HT1080 (cell line): ENCODE measurements around the gene EBF4. TPM values are rescaled to one million over a fixed set of nuclear protein-coding genes. Genes with fewer than 3 reads are reported as not detected.

Source experiments
- DNase-seq: peaks from one replicate; pipeline ENCODE4 v3.0.0-alpha.2; 2015; ENCODE audit warnings: low read depth
- polyA plus RNA-seq, 2 experiments: library from polyadenylated mRNA; depleted of rRNA; stranded (reverse); fragments of >200 nt; gene quantifications; 2 replicates each; pipeline ENCODE4 v1.2.3, GENCODE V29; 2015
- total RNA-seq: library from RNA; depleted of rRNA; stranded (reverse); fragments of >200 nt; shearing (Covaris generic); gene quantifications from 2 replicates; pipeline ENCODE4 v1.2.3, GENCODE V29; 2014; rRNA removed

EBF4 gene
- not detected in 2 replicates for total RNA-seq
- 0.12 TPM in 1 of 2 replicates, not detected in the other for polyA plus RNA-seq (2015; cell fraction: cytosol; rRNA removed)
- 0.16 TPM in 1 of 2 replicates, not detected in the other for polyA plus RNA-seq (2015; cell fraction: nucleus; rRNA removed)

- DNase-seq, result no peak
These were observed at the start of gene EBF4 for GRCh38 chr20:2692036-2692885. EBF4 (plus strand) TSS chr20:2692780; CDS start chr20:2693646, 866 bp downstream.

GRCh38 chr20:2643708-2644107 is 48.9 kb upstream of the EBF4 start:
- DNase-seq, result no peak

GRCh38 chr20:2651772-2652723 is 40.5 kb upstream of the EBF4 start, which contains the start of gene NOP56:
NOP56 (plus strand) TSS chr20:2652632; CDS start chr20:2652661, 29 bp downstream.
- peak; percentile 87 for DNase-seq

- DNase-seq, result no peak
These were observed 39.6 kb upstream of the EBF4 start for GRCh38 chr20:2652724-2653555.

GRCh38 chr20:2653556-2654383 is 38.8 kb upstream of the EBF4 start:
- DNase-seq, result no peak

GRCh38 chr20:2654384-2654822 is 38.2 kb upstream of the EBF4 start:
- no peak for DNase-seq

- DNase-seq, result no peak
These were observed 37.7 kb upstream of the EBF4 start for GRCh38 chr20:2654831-2655230.

- DNase-seq, result no peak
These were observed 37.1 kb upstream of the EBF4 start for GRCh38 chr20:2655331-2656116.

GRCh38 chr20:2656471-2657117 is 36.0 kb upstream of the EBF4 start:
- no peak for DNase-seq

GRCh38 chr20:2657241-2657640 is 35.3 kb upstream of the EBF4 start:
- no peak for DNase-seq

GRCh38 chr20:2657674-2658073 is 34.9 kb upstream of the EBF4 start:
- DNase-seq, result no peak

GRCh38 chr20:2658414-2659354 is 33.9 kb upstream of the EBF4 start:
- DNase-seq, result peak; percentile 43

- DNase-seq, result no peak
These were observed 33.0 kb upstream of the EBF4 start for GRCh38 chr20:2659547-2659946.

- no peak for DNase-seq
These were observed 29.2 kb upstream of the EBF4 start for GRCh38 chr20:2663364-2663886.

GRCh38 chr20:2663887-2664719 is 28.5 kb upstream of the EBF4 start, which contains the start of gene IDH3B:
IDH3B (minus strand) TSS chr20:2664216; CDS start chr20:2664188, 28 bp downstream.
- peak; percentile 89 for DNase-seq

- DNase-seq, result no peak
These were observed 20.6 kb upstream of the EBF4 start for GRCh38 chr20:2671977-2672376.
